ENCODE measurements around the gene UGT1A6. TPM values are rescaled to one million over a fixed set of nuclear protein-coding genes. Genes with fewer than 3 reads are reported as not detected.
A peak's percentile ranks its signal among the peaks of the same experiment; 100 is the strongest.

UGT1A6 gene
- total RNA-seq, 4 donors from 2014 or later: 13.5 to 40.2 (median 18.1) TPM

DNA sequence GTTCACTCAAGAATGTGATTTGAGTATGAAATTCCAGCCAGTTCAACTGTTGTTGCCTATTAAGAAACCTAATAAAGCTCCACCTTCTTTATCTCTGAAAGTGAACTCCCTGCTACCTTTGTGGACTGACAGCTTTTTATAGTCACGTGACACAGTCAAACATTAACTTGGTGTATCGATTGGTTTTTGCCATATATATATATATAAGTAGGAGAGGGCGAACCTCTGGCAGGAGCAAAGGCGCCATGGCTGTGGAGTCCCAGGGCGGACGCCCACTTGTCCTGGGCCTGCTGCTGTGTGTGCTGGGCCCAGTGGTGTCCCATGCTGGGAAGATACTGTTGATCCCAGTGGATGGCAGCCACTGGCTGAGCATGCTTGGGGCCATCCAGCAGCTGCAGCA lies 67.4 kb downstream of the UGT1A6 start, which contains the start of gene UGT1A1:
TSS of gene UGT1A1 (plus strand) at position 228 of the 400 bp plus-strand sequence. CDS start at position 246, 18 bp downstream.
- Histone ChIP-seq H3K36me3 (no peaks in the 10 kb centered on the region), H3K27ac (no peak within 1 kb of the TSS), H3K27me3 (no peaks in the 10 kb centered on the region), H3K9me3 (no peaks in the 10 kb centered on the region), H3K4me3 (no peak within 1 kb of the TSS), H3K4me1 (peaks cover 0 to 36% (median 9%) of the 10 kb centered on the region in 4 donors)
- TF ChIP-seq, protein P1, sequence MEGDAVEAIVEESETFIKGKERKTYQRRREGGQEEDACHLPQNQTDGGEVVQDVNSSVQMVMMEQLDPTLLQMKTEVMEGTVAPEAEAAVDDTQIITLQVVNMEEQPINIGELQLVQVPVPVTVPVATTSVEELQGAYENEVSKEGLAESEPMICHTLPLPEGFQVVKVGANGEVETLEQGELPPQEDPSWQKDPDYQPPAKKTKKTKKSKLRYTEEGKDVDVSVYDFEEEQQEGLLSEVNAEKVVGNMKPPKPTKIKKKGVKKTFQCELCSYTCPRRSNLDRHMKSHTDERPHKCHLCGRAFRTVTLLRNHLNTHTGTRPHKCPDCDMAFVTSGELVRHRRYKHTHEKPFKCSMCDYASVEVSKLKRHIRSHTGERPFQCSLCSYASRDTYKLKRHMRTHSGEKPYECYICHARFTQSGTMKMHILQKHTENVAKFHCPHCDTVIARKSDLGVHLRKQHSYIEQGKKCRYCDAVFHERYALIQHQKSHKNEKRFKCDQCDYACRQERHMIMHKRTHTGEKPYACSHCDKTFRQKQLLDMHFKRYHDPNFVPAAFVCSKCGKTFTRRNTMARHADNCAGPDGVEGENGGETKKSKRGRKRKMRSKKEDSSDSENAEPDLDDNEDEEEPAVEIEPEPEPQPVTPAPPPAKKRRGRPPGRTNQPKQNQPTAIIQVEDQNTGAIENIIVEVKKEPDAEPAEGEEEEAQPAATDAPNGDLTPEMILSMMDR (IDR thresholded peaks at IDR 0.05): no peak
- TF ChIP-seq POLR2AphosphoS5 (IDR thresholded peaks at IDR 0.05): no peak
- TF ChIP-seq POLR2A (IDR thresholded peaks at IDR 0.05): no peak
- TF ChIP-seq EP300 (IDR thresholded peaks at IDR 0.05; ENCODE audit: low read depth): no peak
- WGBS, 2 donors (ENCODE audit: low coverage in 1 of 2): 40 to 82% methylated on average over 2 to 6 of the region's 6 CpGs
- DNase-seq: no peak
- in situ Hi-C loops (cut with MboI; ENCODE audit: low pct_ligation_motif_present in 1 of 4, low pct_unique_long_range_greater_than_20kb in 1 of 4, low sequenced_read_pairs in 3 of 4) (no loop called here), intact Hi-C loops (cut with DNase I; ENCODE audit: low total_unique reads) (no loop called here)

DNA sequence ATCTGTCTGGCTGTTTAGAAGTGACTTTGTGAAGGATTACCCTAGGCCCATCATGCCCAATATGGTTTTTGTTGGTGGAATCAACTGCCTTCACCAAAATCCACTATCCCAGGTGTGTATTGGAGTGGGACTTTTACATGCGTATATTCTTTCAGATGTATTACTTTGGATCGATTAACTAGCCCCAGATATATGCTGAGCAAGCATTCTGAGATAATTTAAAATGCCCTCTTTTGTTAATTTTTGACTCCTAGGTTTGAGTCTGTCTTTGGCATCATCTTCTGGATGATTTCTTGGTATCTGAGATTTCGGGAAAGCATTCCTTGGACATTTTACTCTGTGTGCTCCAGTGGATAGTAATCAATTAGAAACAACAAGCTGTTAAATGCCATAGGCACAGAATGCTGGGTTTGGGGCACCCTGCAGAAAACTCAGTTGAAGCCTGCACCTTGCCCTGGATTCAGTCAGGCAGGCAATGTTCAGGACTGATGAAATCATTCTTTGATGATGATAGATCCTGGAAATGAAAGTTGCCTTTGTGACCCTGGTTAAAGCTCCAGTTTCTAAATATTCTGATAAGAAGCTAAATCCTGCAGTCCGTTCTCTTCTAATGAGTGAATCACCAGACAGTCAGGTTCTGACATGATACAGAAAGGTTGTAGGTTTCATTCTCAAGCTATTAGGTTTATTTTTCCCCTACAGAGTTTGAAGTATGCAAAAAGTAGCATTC lies 68.5 kb downstream of the UGT1A6 start:
- Histone ChIP-seq H3K36me3 (no peaks in the 10 kb centered on the region), H3K4me1 (peaks cover 0 to 36% (median 9%) of the 10 kb centered on the region in 4 donors), H3K4me3 (no peak overlapping the region), H3K9me3 (no peaks in the 10 kb centered on the region), H3K27me3 (no peaks in the 10 kb centered on the region), H3K27ac (no peak overlapping the region)
- WGBS, 2 donors (ENCODE audit: low coverage in 1 of 2): 77 to 83% methylated on average over 3 to 4 of the region's 4 CpGs
- DNase-seq: no peak
- intact Hi-C loops (cut with DNase I; ENCODE audit: low total_unique reads) (no loop called here), in situ Hi-C loops (cut with MboI; ENCODE audit: low pct_ligation_motif_present in 1 of 4, low pct_unique_long_range_greater_than_20kb in 1 of 4, low sequenced_read_pairs in 3 of 4) (no loop called here)
- TF ChIP-seq POLR2A (IDR thresholded peaks at IDR 0.05): no peak
- TF ChIP-seq, protein P1 (IDR thresholded peaks at IDR 0.05): no peak
- TF ChIP-seq POLR2AphosphoS5 (IDR thresholded peaks at IDR 0.05): no peak
- TF ChIP-seq EP300 (IDR thresholded peaks at IDR 0.05; ENCODE audit: low read depth): no peak

DNA sequence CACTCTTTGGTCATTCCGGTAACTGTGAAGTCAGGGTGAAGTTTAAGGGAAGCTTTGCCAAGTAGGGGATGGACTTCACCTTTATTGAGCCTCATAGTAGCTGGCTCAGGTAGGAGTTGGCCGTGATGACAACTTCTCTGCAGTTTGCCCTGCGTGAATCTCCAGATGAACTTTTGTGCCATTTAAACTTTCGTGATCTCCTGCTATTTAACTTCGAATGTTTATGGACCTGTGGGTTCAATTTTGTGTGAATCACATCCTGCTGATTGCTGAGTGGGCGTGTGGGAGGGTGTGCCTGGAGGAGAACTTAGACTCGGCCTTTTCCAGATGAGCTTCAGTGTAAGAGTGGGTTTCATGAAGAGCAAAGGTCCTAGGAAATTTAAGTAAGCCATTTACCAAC lies 71.6 kb downstream of the UGT1A6 start:
- Histone ChIP-seq H3K36me3 (no peaks in the 10 kb centered on the region), H3K4me1 (peaks cover 0 to 20% (median 7%) of the 10 kb centered on the region in 4 donors), H3K4me3 (no peak overlapping the region), H3K27me3 (no peaks in the 10 kb centered on the region), H3K9me3 (no peaks in the 10 kb centered on the region), H3K27ac (peak overlapping the region in 1 of 4 donors; percentile 46)
- TF ChIP-seq, protein P1 (IDR thresholded peaks at IDR 0.05): no peak
- peak in 1 of 3 donors; percentile 36 for TF ChIP-seq POLR2AphosphoS5 (IDR thresholded peaks at IDR 0.05)
- in situ Hi-C loops (cut with MboI; ENCODE audit: low pct_ligation_motif_present in 1 of 4, low pct_unique_long_range_greater_than_20kb in 1 of 4, low sequenced_read_pairs in 3 of 4) (no loop called here), intact Hi-C loops (cut with DNase I; ENCODE audit: low total_unique reads) (no loop called here)
- WGBS, 2 donors (ENCODE audit: low coverage in 1 of 2): 41% methylated on average over 7 of the region's 7 CpGs; no CpG with 5 or more reads in 1 of the 2 donors
- DNase-seq: peak; percentile 34

DNA sequence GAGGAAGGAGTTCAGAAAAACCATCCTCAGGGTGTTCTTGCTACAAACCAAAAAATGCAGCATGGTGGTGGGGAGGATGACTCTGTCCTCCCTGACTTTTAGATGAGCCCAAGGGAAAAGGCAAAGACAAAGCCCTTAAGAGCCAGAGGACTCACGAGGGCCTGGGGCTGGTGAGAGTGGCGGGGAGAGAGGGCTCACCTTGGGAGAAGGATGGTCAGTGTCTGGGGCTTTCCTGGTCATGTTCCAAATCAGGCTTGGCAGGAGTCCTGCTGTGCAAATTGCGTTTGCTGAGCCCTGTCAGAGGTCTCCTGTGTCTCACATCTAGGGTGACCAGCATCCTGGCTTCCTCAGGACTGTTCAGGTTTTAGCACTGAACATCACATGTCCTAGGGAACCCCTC lies 72.1 kb downstream of the UGT1A6 start:
- Histone ChIP-seq H3K27me3 (no peaks in the 10 kb centered on the region), H3K4me3 (no peak overlapping the region), H3K4me1 (peaks cover 0 to 15% (median 6%) of the 10 kb centered on the region in 4 donors), H3K27ac (peak overlapping the region in 1 of 4 donors; percentile 46), H3K9me3 (no peaks in the 10 kb centered on the region), H3K36me3 (no peaks in the 10 kb centered on the region)
- intact Hi-C loops (cut with DNase I; ENCODE audit: low total_unique reads) (no loop called here), in situ Hi-C loops (cut with MboI; ENCODE audit: low pct_ligation_motif_present in 1 of 4, low pct_unique_long_range_greater_than_20kb in 1 of 4, low sequenced_read_pairs in 3 of 4) (no loop called here)
- WGBS, 2 donors (ENCODE audit: low coverage in 1 of 2): 49 to 73% methylated on average over 2 to 3 of the region's 3 CpGs
- TF ChIP-seq POLR2A (IDR thresholded peaks at IDR 0.05) (no peak), POLR2AphosphoS5 (IDR thresholded peaks at IDR 0.05) (no peak), EP300 (IDR thresholded peaks at IDR 0.05; ENCODE audit: low read depth) (no peak)
- TF ChIP-seq, protein P1 (IDR thresholded peaks at IDR 0.05): no peak
- DNase-seq: no peak
